Subcutaneous abdominal adipose tissue (tissue), 5 donors: ENCODE results near the gene GLT1D1.

ENCODE experiments used
- H3K27ac ChIP-seq: one replicate; pipeline ENCODE4 v1.7.0; 2013; ENCODE audit warnings: low read depth, mild to moderate bottlenecking, inconsistent platforms, low read length, moderate library complexity
- H3K27me3 ChIP-seq, 5 donors: one replicate each; pipeline ENCODE4 v1.7.0; 2013; ENCODE audit warnings: low read length in 5 of 5, inconsistent platforms in 1 of 5; ENCODE audit not compliant: control insufficient read depth in 5 of 5, insufficient read depth in 4 of 5
- H3K36me3 ChIP-seq, 5 donors: one replicate each; pipeline ENCODE4 v1.7.0; 2013; ENCODE audit warnings: low read length in 5 of 5; ENCODE audit not compliant: control insufficient read depth in 5 of 5, insufficient read depth in 5 of 5
- H3K4me1 ChIP-seq, 5 donors: one replicate each; pipeline ENCODE4 v1.7.0; 2013; ENCODE audit warnings: low read length in 5 of 5, mild to moderate bottlenecking in 3 of 5, moderate library complexity in 1 of 5; ENCODE audit not compliant: control insufficient read depth in 5 of 5, insufficient read depth in 5 of 5
- H3K4me3 ChIP-seq, 5 donors: one replicate each; pipeline ENCODE4 v1.7.0; 2013; ENCODE audit warnings: low read length in 5 of 5, low read depth in 1 of 5
- H3K9ac ChIP-seq, 5 donors: one replicate each; pipeline ENCODE4 v1.7.0; 2013; ENCODE audit warnings: low read length in 5 of 5, mild to moderate bottlenecking in 4 of 5, moderate library complexity in 3 of 5
- H3K9me3 ChIP-seq, 5 donors: one replicate each; pipeline ENCODE4 v1.7.0; 2013; ENCODE audit warnings: low read length in 5 of 5; ENCODE audit not compliant: control insufficient read depth in 5 of 5
- donor health status: healthy.
- donor health status: healthy.
- donor health status: healthy.
- donor health status: healthy.
- donor health status: healthy.

Gene GLT1D1

GRCh38 chr12:128813392-128813791 is 39.9 kb upstream of the GLT1D1 start:
- peaks cover 0 to 27% (median 11%) of the 10 kb centered on the region in 5 donors for H3K36me3 ChIP-seq
- no peaks in the 10 kb centered on the region for H3K27me3 ChIP-seq
- H3K9ac ChIP-seq = no peak overlapping the region
- H3K4me1 ChIP-seq = peaks cover 11 to 66% (median 46%) of the 10 kb centered on the region in 5 donors
- H3K27ac ChIP-seq = no peak overlapping the region
- no peak overlapping the region for H3K4me3 ChIP-seq
- no peaks in the 10 kb centered on the region for H3K9me3 ChIP-seq

GRCh38 chr12:128813883-128814282 is 39.4 kb upstream of the GLT1D1 start:
- Histone ChIP-seq H3K27ac (no peak overlapping the region), H3K36me3 (peaks cover 0 to 22% (median 6%) of the 10 kb centered on the region in 5 donors), H3K4me3 (no peak overlapping the region), H3K9me3 (no peaks in the 10 kb centered on the region), H3K27me3 (no peaks in the 10 kb centered on the region), H3K4me1 (peaks cover 15 to 71% (median 51%) of the 10 kb centered on the region in 5 donors), H3K9ac (no peak overlapping the region)

GRCh38 chr12:128814411-128815261 is 38.6 kb upstream of the GLT1D1 start:
- Histone ChIP-seq H3K36me3 (peaks cover 0 to 20% (median 5%) of the 10 kb centered on the region in 5 donors), H3K9me3 (no peaks in the 10 kb centered on the region), H3K4me1 (peaks cover 15 to 70% (median 54%) of the 10 kb centered on the region in 5 donors), H3K9ac (peak overlapping the region in 1 of 5 donors; percentile 44), H3K27me3 (no peaks in the 10 kb centered on the region), H3K4me3 (peak overlapping the region in 1 of 5 donors; percentile 9), H3K27ac (peak overlapping the region; percentile 4)

GRCh38 chr12:128815779-128816642 is 37.3 kb upstream of the GLT1D1 start:
- peak overlapping the region in 2 of 5 donors; percentile 2 to 27 for H3K9ac ChIP-seq
- no peaks in the 10 kb centered on the region for H3K27me3 ChIP-seq
- H3K4me3 ChIP-seq = no peak overlapping the region
- H3K4me1 ChIP-seq = peaks cover 18 to 63% (median 49%) of the 10 kb centered on the region in 5 donors
- peaks cover 0 to 20% (median 8%) of the 10 kb centered on the region in 5 donors for H3K36me3 ChIP-seq
- H3K27ac ChIP-seq = no peak overlapping the region
- H3K9me3 ChIP-seq = no peaks in the 10 kb centered on the region

GRCh38 chr12:128816643-128816920 is 36.7 kb upstream of the GLT1D1 start:
- Histone ChIP-seq H3K36me3 (peaks cover 0 to 20% (median 8%) of the 10 kb centered on the region in 5 donors), H3K4me1 (peaks cover 19 to 61% (median 51%) of the 10 kb centered on the region in 5 donors), H3K27me3 (no peaks in the 10 kb centered on the region), H3K27ac (no peak overlapping the region), H3K4me3 (no peak overlapping the region), H3K9me3 (no peaks in the 10 kb centered on the region), H3K9ac (peak overlapping the region in 1 of 5 donors; percentile 27)

- peak overlapping the region; percentile 10 to 68 (median 48) for H3K9ac ChIP-seq
- peak overlapping the region; percentile 68 for H3K27ac ChIP-seq
- peaks cover 0 to 20% (median 8%) of the 10 kb centered on the region in 5 donors for H3K36me3 ChIP-seq
- H3K9me3 ChIP-seq = no peaks in the 10 kb centered on the region
- H3K4me3 ChIP-seq = no peak overlapping the region
- peaks cover 21 to 68% (median 58%) of the 10 kb centered on the region in 5 donors for H3K4me1 ChIP-seq
- no peaks in the 10 kb centered on the region for H3K27me3 ChIP-seq
Observed at GRCh38 chr12:128817111-128818015, 35.9 kb upstream of the GLT1D1 start.

- H3K36me3 ChIP-seq = peaks cover 0 to 17% (median 6%) of the 10 kb centered on the region in 5 donors
- H3K9ac ChIP-seq = peak overlapping the region; percentile 41 to 68 (median 60)
- no peaks in the 10 kb centered on the region for H3K9me3 ChIP-seq
- no peak overlapping the region for H3K4me3 ChIP-seq
- peaks cover 21 to 72% (median 67%) of the 10 kb centered on the region in 5 donors for H3K4me1 ChIP-seq
- H3K27me3 ChIP-seq = no peaks in the 10 kb centered on the region
- H3K27ac ChIP-seq = peak overlapping the region; percentile 68
Observed at GRCh38 chr12:128818065-128819022, 34.9 kb upstream of the GLT1D1 start.

GRCh38 chr12:128819293-128820144 is 33.8 kb upstream of the GLT1D1 start:
- no peak overlapping the region for H3K9ac ChIP-seq
- H3K27ac ChIP-seq = no peak overlapping the region
- H3K9me3 ChIP-seq = no peaks in the 10 kb centered on the region
- H3K4me1 ChIP-seq = peaks cover 21 to 75% (median 66%) of the 10 kb centered on the region in 5 donors
- H3K36me3 ChIP-seq = peaks cover 0 to 7% (median 3%) of the 10 kb centered on the region in 5 donors
- H3K4me3 ChIP-seq = no peak overlapping the region
- H3K27me3 ChIP-seq = no peaks in the 10 kb centered on the region
